H1 (cell line): Measurements from ENCODE around the gene POLR3K. TPM values are rescaled to one million over a fixed set of nuclear protein-coding genes. Genes with fewer than 3 reads are reported as not detected.
A peak's percentile ranks its signal among the peaks of the same experiment; 100 is the strongest.

Experiments used
- NRF1 ChIP-seq: IDR thresholded peaks from 2 replicates; pipeline ENCODE4 v1.6.1; 2011; ENCODE audit warnings: mild to moderate bottlenecking, low read depth, low read length, improper control_type of control experiment
- TAF1 ChIP-seq: IDR thresholded peaks from 2 replicates; pipeline ENCODE4 v1.6.1; 2011; ENCODE audit warnings: mild to moderate bottlenecking, low read depth, low read length
- polyA plus RNA-seq, 7 experiments: library from polyadenylated mRNA; depleted of rRNA in 3 of 7; stranded (reverse) in 5 of 7; unstranded in 2 of 7; fragments of >200 nt in 5 of 7; fragments of 200-250 nt in 2 of 7; gene quantifications; 1 replicate in 5 of 7; 2 replicates in 1 of 7; 4 replicates in 1 of 7; pipeline versions ENCODE4 v1.2.1 to v1.2.3, GENCODE V29; 2011 to 2013; ENCODE audit warnings: missing spikeins in 2 of 7, mixed read lengths in 2 of 7
- total RNA-seq: library from RNA; stranded (reverse); fragmentation: NEBNext Ultra II Directional; extraction: Animal tissue kit (Norgen Biotek cat#: 25700); gene quantifications from 2 replicates; pipeline ENCODE4 v1.2.1, GENCODE V29; 2021

POLR3K gene
- total and polyA plus RNA-seq, 2 of the 8 experiments (the other 6 are each of a cell fraction or from before 2014, with no cell fraction given), result 45.4 to 80.5 TPM

GRCh38 chr16:72561-73548, 19.4 kb upstream of the POLR3K start, which contains the start of gene RHBDF1 (continued):
- TF ChIP-seq TAF1, result 0 out of 2 replicates have a peak, but pooled peaks have one; percentile 25
- no peak for TF ChIP-seq NRF1
